ENCODE measurements around the gene NRN1L.
A peak's percentile ranks its signal among the peaks of the same experiment; 100 is the strongest.

NRN1L gene

GRCh38 chr16:67930191-67930590 is 45.5 kb downstream of the NRN1L start:
- Mint-ChIP-seq H3K36me3 (peaks cover 1% of the 10 kb centered on the region), H3K27ac (no peak overlapping the region), H3K27me3 (no peaks in the 10 kb centered on the region), H3K4me3 (no peak overlapping the region), H3K4me1 (ENCODE audit: low read depth) (peaks cover 11% of the 10 kb centered on the region), H3K9me3 (ENCODE audit: low read depth) (no peaks in the 10 kb centered on the region)

- Mint-ChIP-seq H3K36me3 (peaks cover 6% of the 10 kb centered on the region), H3K27me3 (no peaks in the 10 kb centered on the region), H3K4me3 (no peak overlapping the region), H3K4me1 (ENCODE audit: low read depth) (peaks cover 16% of the 10 kb centered on the region), H3K9me3 (ENCODE audit: low read depth) (no peaks in the 10 kb centered on the region), H3K27ac (no peak overlapping the region)
Observed at GRCh38 chr16:67930678-67931211, 46.1 kb downstream of the NRN1L start.

- no peak within 1 kb of the TSS for H3K27ac Mint-ChIP-seq
- peaks cover 18% of the 10 kb centered on the region for H3K4me1 Mint-ChIP-seq (ENCODE audit: low read depth)
- H3K4me3 Mint-ChIP-seq, result no peak within 1 kb of the TSS
- no peaks in the 10 kb centered on the region for H3K27me3 Mint-ChIP-seq
- H3K9me3 Mint-ChIP-seq (ENCODE audit: low read depth), result no peaks in the 10 kb centered on the region
- H3K36me3 Mint-ChIP-seq, result peaks cover 8% of the 10 kb centered on the region
Observed at GRCh38 chr16:67931712-67932461, 47.2 kb downstream of the NRN1L start, which contains the start of gene CTRL. CTRL (minus strand) TSS chr16:67931862; CDS start chr16:67931852, 10 bp downstream.

- Mint-ChIP-seq H3K4me1 (ENCODE audit: low read depth) (peaks cover 23% of the 10 kb centered on the region), H3K27me3 (no peaks in the 10 kb centered on the region), H3K36me3 (peaks cover 8% of the 10 kb centered on the region), H3K27ac (no peak overlapping the region), H3K4me3 (no peak overlapping the region), H3K9me3 (ENCODE audit: low read depth) (no peaks in the 10 kb centered on the region)
Observed at GRCh38 chr16:67932462-67932840, 47.8 kb downstream of the NRN1L start.

- Mint-ChIP-seq H3K4me1 (ENCODE audit: low read depth) (peaks cover 24% of the 10 kb centered on the region), H3K36me3 (peaks cover 8% of the 10 kb centered on the region), H3K9me3 (ENCODE audit: low read depth) (no peaks in the 10 kb centered on the region), H3K27me3 (no peaks in the 10 kb centered on the region), H3K27ac (peak overlapping the region; percentile 55), H3K4me3 (peak overlapping the region; percentile 99)
Observed at GRCh38 chr16:67933805-67934204, 49.1 kb downstream of the NRN1L start.

GRCh38 chr16:67934306-67935100 is 49.8 kb downstream of the NRN1L start:
- Mint-ChIP-seq H3K4me1 (ENCODE audit: low read depth) (peaks cover 25% of the 10 kb centered on the region), H3K36me3 (peaks cover 8% of the 10 kb centered on the region), H3K27ac (peak overlapping the region; percentile 99), H3K27me3 (no peaks in the 10 kb centered on the region), H3K9me3 (ENCODE audit: low read depth) (no peaks in the 10 kb centered on the region), H3K4me3 (peak overlapping the region; percentile 99)

- Mint-ChIP-seq H3K9me3 (ENCODE audit: low read depth) (no peaks in the 10 kb centered on the region), H3K4me1 (ENCODE audit: low read depth) (peaks cover 31% of the 10 kb centered on the region), H3K4me3 (peak overlapping the region; percentile 99), H3K27ac (peak overlapping the region; percentile 99), H3K27me3 (no peaks in the 10 kb centered on the region), H3K36me3 (peaks cover 8% of the 10 kb centered on the region)
Observed at GRCh38 chr16:67935101-67935401, 50.4 kb downstream of the NRN1L start.

GRCh38 chr16:67935402-67936123 is 50.9 kb downstream of the NRN1L start:
- no peaks in the 10 kb centered on the region for H3K9me3 Mint-ChIP-seq (ENCODE audit: low read depth)
- peak overlapping the region; percentile 99 for H3K27ac Mint-ChIP-seq
- H3K4me1 Mint-ChIP-seq (ENCODE audit: low read depth), result peaks cover 35% of the 10 kb centered on the region
- peaks cover 8% of the 10 kb centered on the region for H3K36me3 Mint-ChIP-seq
- H3K4me3 Mint-ChIP-seq, result peak overlapping the region; percentile 99
- no peaks in the 10 kb centered on the region for H3K27me3 Mint-ChIP-seq

All from activated naive CD8-positive, alpha-beta T cell (primary cell).